Immature natural killer cell (primary cell): ENCODE results near the gene EGFLAM. TPM values are rescaled to one million over a fixed set of nuclear protein-coding genes. Genes with fewer than 3 reads are reported as not detected.

ENCODE experiments used
- DNase-seq, 3 donors: peaks; one replicate each; pipeline ENCODE4 v3.0.0; 2022; ENCODE audit warnings: mixed read lengths in 1 of 3
- H3K27ac Mint-ChIP-seq, 6 donors: one replicate each; pipeline ENCODE4 v1.8.0; 2020; ENCODE audit warnings: mixed read lengths in 6 of 6, mild to moderate bottlenecking in 5 of 6, inconsistent platforms in 4 of 6, moderate library complexity in 3 of 6
- H3K27me3 Mint-ChIP-seq, 3 donors: one replicate each; pipeline ENCODE4 v1.8.0; 2020 to 2021; ENCODE audit warnings: low read depth in 3 of 3, mild to moderate bottlenecking in 3 of 3, mixed read lengths in 3 of 3, moderate library complexity in 3 of 3, inconsistent platforms in 1 of 3
- H3K36me3 Mint-ChIP-seq, 3 donors: one replicate each; pipeline ENCODE4 v1.8.0; 2020; ENCODE audit warnings: mixed read lengths in 3 of 3, inconsistent platforms in 2 of 3, mild to moderate bottlenecking in 2 of 3
- H3K4me1 Mint-ChIP-seq, 2 donors: one replicate each; pipeline ENCODE4 v1.8.0; 2020; ENCODE audit warnings: inconsistent platforms in 2 of 2, mild to moderate bottlenecking in 2 of 2, mixed read lengths in 2 of 2, moderate library complexity in 1 of 2
- H3K4me3 Mint-ChIP-seq, 5 donors: one replicate each; pipeline ENCODE4 v1.8.0; 2020; ENCODE audit warnings: mild to moderate bottlenecking in 5 of 5, mixed read lengths in 5 of 5, inconsistent platforms in 3 of 5, moderate library complexity in 3 of 5
- H3K9me3 Mint-ChIP-seq, 6 donors: one replicate each; pipeline ENCODE4 v1.8.0; 2020; ENCODE audit warnings: mild to moderate bottlenecking in 6 of 6, mixed read lengths in 6 of 6, inconsistent platforms in 4 of 6, moderate library complexity in 3 of 6
- polyA plus RNA-seq, 3 donors: library from polyadenylated mRNA; unstranded; fragments of 300-500 nt; fragmentation: Illumina TruSeq; gene quantifications; one replicate each; pipeline ENCODE4 v1.2.3, GENCODE V29; 2021

Gene EGFLAM
- polyA plus RNA-seq, 3 donors from 2014 or later: not detected

DNA sequence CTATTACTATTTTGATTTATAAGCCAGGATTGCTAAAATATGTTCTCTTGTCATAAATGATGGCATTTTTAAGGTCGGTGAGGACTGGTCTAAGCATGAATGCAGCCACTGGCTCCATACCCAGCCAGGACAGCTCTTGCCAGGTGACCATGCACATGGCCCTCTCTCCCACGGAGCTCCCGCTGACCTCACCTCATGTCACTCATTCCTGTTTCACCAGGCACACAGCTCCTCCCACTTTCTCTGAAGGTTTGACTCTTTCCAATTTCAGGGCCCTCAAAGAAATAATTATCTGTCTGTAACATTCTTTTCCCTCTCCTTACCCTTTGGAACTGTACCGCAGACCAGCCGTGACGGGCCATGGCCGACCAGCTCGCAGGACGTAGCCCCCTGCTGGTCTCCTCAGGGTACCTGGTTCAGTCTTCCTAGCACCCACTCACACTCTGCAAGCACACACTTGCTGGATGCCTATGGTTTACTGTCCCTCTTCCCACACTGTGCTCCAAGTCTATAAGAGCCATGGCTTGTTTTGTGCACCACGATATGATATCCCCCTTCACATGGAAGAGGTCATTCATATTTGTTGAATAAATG, 225.5 kb downstream of the EGFLAM start:
- H3K27ac Mint-ChIP-seq: no peak overlapping the region
- no peaks in the 10 kb centered on the region for H3K4me1 Mint-ChIP-seq
- H3K27me3 Mint-ChIP-seq: peaks cover 5 to 14% (median 7%) of the 10 kb centered on the region in 3 donors
- no peaks in the 10 kb centered on the region for H3K9me3 Mint-ChIP-seq
- no peak overlapping the region for H3K4me3 Mint-ChIP-seq
- no peak for DNase-seq
- H3K36me3 Mint-ChIP-seq: no peaks in the 10 kb centered on the region

DNA sequence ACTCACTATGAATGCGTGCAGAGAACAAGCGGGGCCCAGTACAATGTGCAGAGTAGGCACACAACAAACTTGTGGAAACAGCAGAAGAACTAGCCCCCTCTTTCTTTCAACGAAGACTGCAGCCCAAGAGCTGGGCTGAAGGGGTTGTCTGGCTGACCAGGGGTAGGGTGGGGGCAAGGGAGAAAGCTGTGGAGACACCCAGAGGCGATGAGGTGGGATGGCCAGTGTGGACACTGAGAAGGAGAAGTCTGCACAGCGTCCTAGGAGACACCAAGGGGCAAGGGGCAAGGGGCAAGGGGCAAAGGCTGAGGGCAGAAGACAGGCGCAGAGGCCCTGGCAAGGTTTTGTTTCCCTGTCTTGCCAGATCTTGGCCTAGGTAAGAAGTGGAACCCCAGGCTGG, 235.8 kb downstream of the EGFLAM start:
- Mint-ChIP-seq H3K36me3 (no peaks in the 10 kb centered on the region), H3K4me1 (no peaks in the 10 kb centered on the region), H3K4me3 (no peak overlapping the region), H3K27me3 (peaks cover 2 to 22% (median 4%) of the 10 kb centered on the region in 3 donors), H3K9me3 (no peaks in the 10 kb centered on the region), H3K27ac (no peak overlapping the region)
- no peak for DNase-seq

DNA sequence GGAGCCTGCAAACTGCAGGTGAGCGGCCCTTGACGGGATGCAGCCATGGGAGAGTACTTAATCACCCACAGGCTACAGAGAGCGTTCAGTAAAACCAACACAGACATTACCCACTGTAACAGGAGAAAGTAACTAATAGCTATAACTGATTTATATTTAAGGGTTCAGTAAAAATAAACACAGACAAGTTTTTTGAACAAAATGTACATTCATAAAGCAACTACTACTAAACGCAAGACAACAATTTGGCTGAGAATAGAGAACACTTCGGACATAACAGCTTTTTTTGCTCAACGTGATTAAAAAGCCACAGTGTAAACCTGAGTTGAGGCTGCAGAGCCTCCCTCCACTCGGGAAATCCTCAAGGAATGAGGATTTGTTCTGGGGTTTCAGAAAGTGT, 236.4 kb downstream of the EGFLAM start:
- Mint-ChIP-seq H3K27me3 (peaks cover 2 to 24% (median 6%) of the 10 kb centered on the region in 3 donors), H3K4me1 (no peaks in the 10 kb centered on the region), H3K4me3 (no peak overlapping the region), H3K27ac (no peak overlapping the region), H3K36me3 (no peaks in the 10 kb centered on the region), H3K9me3 (no peaks in the 10 kb centered on the region)
- no peak for DNase-seq

DNA sequence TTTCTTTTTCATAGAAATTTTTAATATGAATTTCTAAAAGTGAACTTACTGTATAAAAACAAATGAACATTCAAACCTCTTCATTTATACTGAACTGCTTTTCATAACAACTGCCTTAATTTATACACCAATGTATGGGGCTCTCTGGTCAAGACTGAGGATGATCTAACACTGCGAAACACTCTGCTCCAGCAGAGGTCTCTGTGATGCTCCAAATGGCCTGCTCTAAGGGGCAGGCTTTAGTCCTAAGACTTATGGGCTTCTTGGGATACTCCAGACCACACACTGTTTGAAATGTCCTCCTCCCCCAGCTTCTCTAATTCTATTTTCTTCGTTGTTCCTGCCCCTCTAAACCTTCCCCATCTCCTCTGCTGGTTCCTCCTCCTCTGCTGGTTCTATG, 239.6 kb downstream of the EGFLAM start:
- no peak for DNase-seq
- H3K9me3 Mint-ChIP-seq: no peaks in the 10 kb centered on the region
- no peaks in the 10 kb centered on the region for H3K36me3 Mint-ChIP-seq
- peaks cover 2 to 18% (median 3%) of the 10 kb centered on the region in 3 donors for H3K27me3 Mint-ChIP-seq
- no peak overlapping the region for H3K27ac Mint-ChIP-seq
- H3K4me1 Mint-ChIP-seq: no peaks in the 10 kb centered on the region
- H3K4me3 Mint-ChIP-seq: no peak overlapping the region

DNA sequence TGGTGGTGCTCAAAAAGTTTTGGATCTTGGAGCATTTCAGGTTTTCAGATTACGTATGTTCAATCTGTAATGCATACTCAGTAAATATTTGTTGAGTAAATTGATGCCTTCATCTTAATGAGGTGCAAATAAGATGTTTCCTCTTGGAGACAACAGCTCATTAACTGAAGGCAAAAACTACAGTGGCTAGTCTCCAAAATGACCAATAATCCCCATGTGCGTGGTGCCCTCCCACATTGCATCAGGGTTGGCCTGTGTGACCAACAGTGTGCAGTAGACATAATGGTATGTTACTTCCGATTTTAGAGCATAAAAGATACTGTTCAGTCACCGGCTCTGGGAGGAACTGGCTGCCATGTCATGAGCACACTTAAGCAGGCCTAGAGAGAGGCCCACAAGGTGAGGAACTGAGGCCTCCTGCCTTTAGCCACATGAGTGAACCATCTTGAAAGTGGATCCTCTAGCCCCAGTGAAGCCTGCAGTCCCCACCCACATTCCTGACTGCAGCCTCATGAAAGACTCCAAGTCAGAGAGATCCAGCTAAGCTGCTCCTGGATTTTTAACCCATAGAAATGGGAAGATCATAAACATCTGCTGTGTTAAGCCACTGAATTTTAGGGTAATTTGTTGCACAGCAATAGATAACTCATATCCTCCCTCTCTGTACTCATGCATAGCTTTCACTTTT, 242.4 kb downstream of the EGFLAM start:
- Mint-ChIP-seq H3K27me3 (peaks cover 2 to 7% (median 3%) of the 10 kb centered on the region in 3 donors), H3K27ac (no peak overlapping the region), H3K36me3 (no peaks in the 10 kb centered on the region), H3K4me1 (no peaks in the 10 kb centered on the region), H3K4me3 (no peak overlapping the region), H3K9me3 (peaks cover 0 to 2% (median 0%) of the 10 kb centered on the region in 6 donors)
- DNase-seq: no peak

DNA sequence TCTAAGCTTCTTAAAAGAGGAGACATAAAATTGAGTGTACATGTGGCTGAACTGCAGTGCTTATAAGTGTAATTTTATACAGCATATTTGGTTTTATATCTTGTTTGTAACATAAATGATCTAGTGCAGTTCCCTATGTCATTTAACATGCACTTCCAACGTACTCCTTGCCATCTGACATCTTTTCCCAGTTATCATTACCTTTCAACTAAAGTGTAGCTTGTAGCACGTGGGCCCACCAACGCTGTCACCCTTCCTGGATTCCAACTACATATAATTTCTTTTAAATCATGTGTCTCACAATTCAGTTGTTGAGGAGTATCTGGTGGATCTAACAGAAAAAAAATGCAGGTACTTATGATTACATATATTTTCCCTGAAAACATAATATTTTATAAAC, 247.9 kb downstream of the EGFLAM start:
- Mint-ChIP-seq H3K9me3 (peaks cover 0 to 2% (median 0%) of the 10 kb centered on the region in 6 donors), H3K27me3 (peaks cover 0 to 13% (median 3%) of the 10 kb centered on the region in 3 donors), H3K4me1 (no peaks in the 10 kb centered on the region), H3K4me3 (no peak overlapping the region), H3K36me3 (no peaks in the 10 kb centered on the region), H3K27ac (no peak overlapping the region)
- DNase-seq: no peak

DNA sequence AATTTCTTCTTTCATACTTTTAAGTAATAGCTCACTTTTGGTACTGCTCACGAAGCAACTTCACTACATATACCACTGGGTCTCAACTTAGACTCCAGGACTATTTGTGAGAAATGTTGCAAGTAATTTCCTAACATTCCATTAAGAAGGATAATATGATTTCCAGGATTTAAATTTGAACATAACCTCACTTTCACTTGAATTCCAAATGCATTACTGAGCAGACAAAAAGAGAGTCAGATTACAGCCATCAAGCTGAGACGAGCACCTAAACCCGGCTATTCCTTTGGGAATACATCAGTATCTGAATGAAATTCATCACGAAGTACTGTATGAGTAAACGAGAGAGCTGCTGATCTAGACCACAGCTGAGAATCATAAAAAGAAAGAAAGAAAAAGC, 250.8 kb downstream of the EGFLAM start:
- Mint-ChIP-seq H3K4me1 (no peaks in the 10 kb centered on the region), H3K27me3 (peaks cover 2 to 16% (median 3%) of the 10 kb centered on the region in 3 donors), H3K36me3 (no peaks in the 10 kb centered on the region), H3K4me3 (no peak overlapping the region), H3K9me3 (peaks cover 0 to 2% (median 0%) of the 10 kb centered on the region in 6 donors), H3K27ac (no peak overlapping the region)
- no peak for DNase-seq
